HepG2 (cell line): ENCODE measurements around the gene C1orf116. TPM values are rescaled to one million over a fixed set of nuclear protein-coding genes. Genes with fewer than 3 reads are reported as not detected.

Source experiments
- HNRNPLL ChIP-seq: fragments of 200-400 bp; formaldehyde crosslinking; IDR thresholded peaks from 2 replicates; pipeline ENCODE4 v1.6.1; 2017; ENCODE audit warnings: mild to moderate bottlenecking, low read depth, low read length; ENCODE audit not compliant: poor library complexity, severe bottlenecking
- IRF2 ChIP-seq: IDR thresholded peaks from 2 replicates; pipeline ENCODE4 v1.6.1; 2018; ENCODE audit warnings: missing genetic modification reagents, missing compliant biosample characterization
- KDM2A ChIP-seq: sonication (generic); formaldehyde crosslinking; IDR thresholded peaks from 2 replicates; pipeline ENCODE4 v1.4.0; 2020; ENCODE audit warnings: low read depth, missing genetic modification reagents, borderline replicate concordance
- MIXL1 ChIP-seq: IDR thresholded peaks from 2 replicates; pipeline ENCODE4 v1.6.1; 2016
- PAWR ChIP-seq: sonication (generic); formaldehyde crosslinking; IDR thresholded peaks from 2 replicates; pipeline ENCODE4 v1.4.0; 2020; ENCODE audit warnings: missing genetic modification reagents, mild to moderate bottlenecking, borderline replicate concordance
- RXRB ChIP-seq: IDR thresholded peaks from 2 replicates; pipeline ENCODE4 v1.6.1; 2016; ENCODE audit warnings: borderline replicate concordance, missing genetic modification reagents, missing compliant biosample characterization
- SALL1 ChIP-seq: sonication (generic); formaldehyde crosslinking; IDR thresholded peaks from 2 replicates; pipeline ENCODE4 v1.8.0; 2022; ENCODE audit warnings: mild to moderate bottlenecking, missing genetic modification reagents
- SOX13 ChIP-seq, 3 experiments: fragments of 450-650 bp in 1 of 3; sonication (generic) in 1 of 3; formaldehyde crosslinking in 1 of 3; IDR thresholded peaks in 2 of 3; conservative IDR thresholded peaks in 1 of 3; 2 replicates each; pipeline versions ENCODE4 v1.5.0 to v1.6.1; 2016 to 2020; ENCODE audit warnings: antibody characterized with exemption in 1 of 3, mild to moderate bottlenecking in 1 of 3, missing compliant biosample characterization in 1 of 3, missing genetic modification reagents in 1 of 3, moderate library complexity in 1 of 3
- ZNF20 ChIP-seq: sonication (generic); formaldehyde crosslinking; IDR thresholded peaks from 2 replicates; pipeline ENCODE4 v1.4.0; 2020; ENCODE audit warnings: mild to moderate bottlenecking, moderate library complexity, missing genetic modification reagents
- ZNF761 ChIP-seq: sonication (generic); formaldehyde crosslinking; conservative IDR thresholded peaks from 2 replicates; pipeline ENCODE4 v1.4.0; 2020; ENCODE audit warnings: mild to moderate bottlenecking, missing genetic modification reagents
- ZNF782 ChIP-seq: sonication (generic); formaldehyde crosslinking; IDR thresholded peaks from 2 replicates; pipeline ENCODE4 v1.4.0; 2020; ENCODE audit warnings: missing genetic modification reagents, mild to moderate bottlenecking, borderline replicate concordance
- ZNF883 ChIP-seq: sonication (generic); formaldehyde crosslinking; IDR thresholded peaks from 2 replicates; pipeline ENCODE4 v1.5.1; 2020; ENCODE audit warnings: mild to moderate bottlenecking, missing genetic modification reagents; ENCODE audit errors: not compliant biosample characterization
- polyA plus RNA-seq, 8 experiments: library from polyadenylated mRNA; depleted of rRNA in 3 of 8; stranded (reverse) in 7 of 8; unstranded in 1 of 8; fragments of >200 nt; fragmentation: Illumina TruSeq in 4 of 8; extraction: Trizol in 4 of 8; gene quantifications; 2 replicates each; pipeline versions ENCODE4 v1.2.1 to v1.2.3, GENCODE V29; 2011 to 2016; ENCODE audit warnings: low read depth in 4 of 8, missing spikeins in 1 of 8, mixed read lengths in 1 of 8; ENCODE audit not compliant: insufficient read depth in 1 of 8
- total RNA-seq, 5 experiments: library from RNA; depleted of rRNA; stranded (reverse); fragments of >200 nt; fragmentation: Illumina TruSeq; extraction: Trizol; gene quantifications; 2 replicates each; pipeline ENCODE4 v1.2.3, GENCODE V29; 2016; ENCODE audit warnings: low read depth in 1 of 5
- TF ChIP-seq, protein P1 (sequence below): sonication (generic); formaldehyde crosslinking; conservative IDR thresholded peaks from 2 replicates; pipeline ENCODE4 v1.8.0; 2022; ENCODE audit warnings: low read depth, missing genetic modification reagents
- TF ChIP-seq, protein P2 (sequence below): sonication (generic); formaldehyde crosslinking; IDR thresholded peaks from 2 replicates; pipeline ENCODE4 v1.5.0; 2020; ENCODE audit warnings: missing genetic modification reagents, mild to moderate bottlenecking, borderline replicate concordance
- TF ChIP-seq, protein P3 (sequence below): sonication (generic); formaldehyde crosslinking; IDR thresholded peaks from 2 replicates; pipeline ENCODE4 v1.5.1; 2020; ENCODE audit warnings: mild to moderate bottlenecking, moderate library complexity, missing genetic modification reagents
- TF ChIP-seq, protein P4 (sequence below): sonication (generic); formaldehyde crosslinking; conservative IDR thresholded peaks from 2 replicates; pipeline ENCODE4 v1.4.0; 2020; ENCODE audit warnings: mild to moderate bottlenecking, missing genetic modification reagents, moderate library complexity
- TF ChIP-seq, protein P5 (sequence below): sonication (generic); formaldehyde crosslinking; IDR thresholded peaks from 2 replicates; pipeline ENCODE4 v1.5.0; 2020; ENCODE audit warnings: missing genetic modification reagents
- TF ChIP-seq, protein P6 (sequence below): sonication (generic); formaldehyde crosslinking; IDR thresholded peaks from 2 replicates; pipeline ENCODE4 v1.8.0; 2022; ENCODE audit warnings: mild to moderate bottlenecking, missing genetic modification reagents

C1orf116 gene
- total and polyA plus RNA-seq, 2 of the 13 experiments (the other 11 are each of a cell fraction or from before 2014, with no cell fraction given), result 0.51 to 0.95 TPM

DNA sequence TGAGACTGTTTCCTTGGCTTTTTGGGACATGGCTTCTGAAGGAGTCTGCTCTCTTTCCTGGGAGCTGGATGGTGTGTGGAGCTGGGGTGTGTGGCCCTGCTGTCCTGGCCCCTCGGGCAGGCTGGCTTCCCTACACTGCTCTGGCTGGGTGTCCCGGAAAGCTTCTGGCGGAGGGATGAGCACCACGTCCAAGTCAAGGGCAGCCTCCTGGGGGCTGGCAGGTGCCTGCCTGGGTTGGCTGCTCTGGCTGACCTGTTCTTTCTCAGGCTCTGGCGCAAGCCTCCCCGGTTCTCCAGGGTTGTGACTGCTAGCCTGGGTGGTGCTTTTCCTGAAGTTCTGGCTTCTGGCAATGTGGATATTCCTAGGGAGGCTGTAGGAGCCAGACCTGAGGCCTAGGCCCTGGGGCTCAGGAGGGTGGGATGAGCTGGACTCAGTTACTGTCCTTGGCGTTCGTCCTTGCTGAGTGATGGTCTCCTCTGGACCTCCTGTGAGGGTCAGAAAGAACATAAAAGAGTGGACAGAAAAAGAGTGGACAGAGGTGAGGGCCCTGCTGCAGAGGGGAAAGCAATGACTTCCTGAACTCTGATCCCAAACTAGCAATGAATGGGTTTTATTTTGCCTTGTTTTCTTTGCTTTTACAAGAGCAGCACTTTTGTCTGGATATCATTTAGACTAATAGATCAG is 9.4 kb downstream of the C1orf116 start (continued):
- TF ChIP-seq, protein P1, sequence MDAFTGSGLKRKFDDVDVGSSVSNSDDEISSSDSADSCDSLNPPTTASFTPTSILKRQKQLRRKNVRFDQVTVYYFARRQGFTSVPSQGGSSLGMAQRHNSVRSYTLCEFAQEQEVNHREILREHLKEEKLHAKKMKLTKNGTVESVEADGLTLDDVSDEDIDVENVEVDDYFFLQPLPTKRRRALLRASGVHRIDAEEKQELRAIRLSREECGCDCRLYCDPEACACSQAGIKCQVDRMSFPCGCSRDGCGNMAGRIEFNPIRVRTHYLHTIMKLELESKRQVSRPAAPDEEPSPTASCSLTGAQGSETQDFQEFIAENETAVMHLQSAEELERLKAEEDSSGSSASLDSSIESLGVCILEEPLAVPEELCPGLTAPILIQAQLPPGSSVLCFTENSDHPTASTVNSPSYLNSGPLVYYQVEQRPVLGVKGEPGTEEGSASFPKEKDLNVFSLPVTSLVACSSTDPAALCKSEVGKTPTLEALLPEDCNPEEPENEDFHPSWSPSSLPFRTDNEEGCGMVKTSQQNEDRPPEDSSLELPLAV, result no peak
- TF ChIP-seq IRF2 (CRISPR knock-in tag), result no peak
- no peak for TF ChIP-seq MIXL1 (CRISPR knock-in tag)
- peak; percentile 50 for TF ChIP-seq SALL1
- no peak for TF ChIP-seq ZNF761 (CRISPR knock-in tag)
- TF ChIP-seq HNRNPLL, result no peak
- no peak for TF ChIP-seq PAWR
- TF ChIP-seq ZNF883 (CRISPR knock-in tag), result no peak
- peak; percentile 18; the same call in 1 of the 2 replicates for TF ChIP-seq RXRB
- TF ChIP-seq, protein P2, sequence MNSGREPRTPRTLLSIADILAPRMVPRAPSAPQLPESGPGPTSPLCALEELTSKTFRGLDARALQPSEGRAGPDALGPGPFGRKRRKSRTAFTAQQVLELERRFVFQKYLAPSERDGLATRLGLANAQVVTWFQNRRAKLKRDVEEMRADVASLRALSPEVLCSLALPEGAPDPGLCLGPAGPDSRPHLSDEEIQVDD, result no peak
- TF ChIP-seq ZNF20, result no peak
- TF ChIP-seq SOX13 (IDR thresholded peaks at IDR 0.05), result no peak
- TF ChIP-seq SOX13 (CRISPR knock-in tag; conservative IDR thresholded peaks at IDR 0.05 in 1 of 2, IDR thresholded peaks at IDR 0.05 in 1 of 2), result peak in 1 of 2 experiments; percentile 6; a peak in 1 of 4 replicates
- TF ChIP-seq ZNF782, result no peak
- TF ChIP-seq, protein P3, sequence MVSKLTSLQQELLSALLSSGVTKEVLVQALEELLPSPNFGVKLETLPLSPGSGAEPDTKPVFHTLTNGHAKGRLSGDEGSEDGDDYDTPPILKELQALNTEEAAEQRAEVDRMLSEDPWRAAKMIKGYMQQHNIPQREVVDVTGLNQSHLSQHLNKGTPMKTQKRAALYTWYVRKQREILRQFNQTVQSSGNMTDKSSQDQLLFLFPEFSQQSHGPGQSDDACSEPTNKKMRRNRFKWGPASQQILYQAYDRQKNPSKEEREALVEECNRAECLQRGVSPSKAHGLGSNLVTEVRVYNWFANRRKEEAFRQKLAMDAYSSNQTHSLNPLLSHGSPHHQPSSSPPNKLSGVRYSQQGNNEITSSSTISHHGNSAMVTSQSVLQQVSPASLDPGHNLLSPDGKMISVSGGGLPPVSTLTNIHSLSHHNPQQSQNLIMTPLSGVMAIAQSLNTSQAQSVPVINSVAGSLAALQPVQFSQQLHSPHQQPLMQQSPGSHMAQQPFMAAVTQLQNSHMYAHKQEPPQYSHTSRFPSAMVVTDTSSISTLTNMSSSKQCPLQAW (CRISPR knock-in tag), result peak; percentile 29; the same call in 1 of the 2 replicates
- TF ChIP-seq, protein P4, sequence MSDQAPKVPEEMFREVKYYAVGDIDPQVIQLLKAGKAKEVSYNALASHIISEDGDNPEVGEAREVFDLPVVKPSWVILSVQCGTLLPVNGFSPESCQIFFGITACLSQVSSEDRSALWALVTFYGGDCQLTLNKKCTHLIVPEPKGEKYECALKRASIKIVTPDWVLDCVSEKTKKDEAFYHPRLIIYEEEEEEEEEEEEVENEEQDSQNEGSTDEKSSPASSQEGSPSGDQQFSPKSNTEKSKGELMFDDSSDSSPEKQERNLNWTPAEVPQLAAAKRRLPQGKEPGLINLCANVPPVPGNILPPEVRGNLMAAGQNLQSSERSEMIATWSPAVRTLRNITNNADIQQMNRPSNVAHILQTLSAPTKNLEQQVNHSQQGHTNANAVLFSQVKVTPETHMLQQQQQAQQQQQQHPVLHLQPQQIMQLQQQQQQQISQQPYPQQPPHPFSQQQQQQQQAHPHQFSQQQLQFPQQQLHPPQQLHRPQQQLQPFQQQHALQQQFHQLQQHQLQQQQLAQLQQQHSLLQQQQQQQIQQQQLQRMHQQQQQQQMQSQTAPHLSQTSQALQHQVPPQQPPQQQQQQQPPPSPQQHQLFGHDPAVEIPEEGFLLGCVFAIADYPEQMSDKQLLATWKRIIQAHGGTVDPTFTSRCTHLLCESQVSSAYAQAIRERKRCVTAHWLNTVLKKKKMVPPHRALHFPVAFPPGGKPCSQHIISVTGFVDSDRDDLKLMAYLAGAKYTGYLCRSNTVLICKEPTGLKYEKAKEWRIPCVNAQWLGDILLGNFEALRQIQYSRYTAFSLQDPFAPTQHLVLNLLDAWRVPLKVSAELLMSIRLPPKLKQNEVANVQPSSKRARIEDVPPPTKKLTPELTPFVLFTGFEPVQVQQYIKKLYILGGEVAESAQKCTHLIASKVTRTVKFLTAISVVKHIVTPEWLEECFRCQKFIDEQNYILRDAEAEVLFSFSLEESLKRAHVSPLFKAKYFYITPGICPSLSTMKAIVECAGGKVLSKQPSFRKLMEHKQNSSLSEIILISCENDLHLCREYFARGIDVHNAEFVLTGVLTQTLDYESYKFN, result peak; percentile 50; the same call in 1 of the 2 replicates
- no peak for TF ChIP-seq KDM2A (CRISPR knock-in tag)
- TF ChIP-seq, protein P5, sequence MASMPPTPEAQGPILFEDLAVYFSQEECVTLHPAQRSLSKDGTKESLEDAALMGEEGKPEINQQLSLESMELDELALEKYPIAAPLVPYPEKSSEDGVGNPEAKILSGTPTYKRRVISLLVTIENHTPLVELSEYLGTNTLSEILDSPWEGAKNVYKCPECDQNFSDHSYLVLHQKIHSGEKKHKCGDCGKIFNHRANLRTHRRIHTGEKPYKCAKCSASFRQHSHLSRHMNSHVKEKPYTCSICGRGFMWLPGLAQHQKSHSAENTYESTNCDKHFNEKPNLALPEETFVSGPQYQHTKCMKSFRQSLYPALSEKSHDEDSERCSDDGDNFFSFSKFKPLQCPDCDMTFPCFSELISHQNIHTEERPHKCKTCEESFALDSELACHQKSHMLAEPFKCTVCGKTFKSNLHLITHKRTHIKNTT, result no peak
- TF ChIP-seq, protein P6, sequence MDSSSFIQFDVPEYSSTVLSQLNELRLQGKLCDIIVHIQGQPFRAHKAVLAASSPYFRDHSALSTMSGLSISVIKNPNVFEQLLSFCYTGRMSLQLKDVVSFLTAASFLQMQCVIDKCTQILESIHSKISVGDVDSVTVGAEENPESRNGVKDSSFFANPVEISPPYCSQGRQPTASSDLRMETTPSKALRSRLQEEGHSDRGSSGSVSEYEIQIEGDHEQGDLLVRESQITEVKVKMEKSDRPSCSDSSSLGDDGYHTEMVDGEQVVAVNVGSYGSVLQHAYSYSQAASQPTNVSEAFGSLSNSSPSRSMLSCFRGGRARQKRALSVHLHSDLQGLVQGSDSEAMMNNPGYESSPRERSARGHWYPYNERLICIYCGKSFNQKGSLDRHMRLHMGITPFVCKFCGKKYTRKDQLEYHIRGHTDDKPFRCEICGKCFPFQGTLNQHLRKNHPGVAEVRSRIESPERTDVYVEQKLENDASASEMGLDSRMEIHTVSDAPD (CRISPR knock-in tag), result no peak
